SJSA1 (cell line): Measurements from ENCODE around the gene IL36B. TPM values are rescaled to one million over a fixed set of nuclear protein-coding genes. Genes with fewer than 3 reads are reported as not detected.

ENCODE experiments used
- DNase-seq, 2 experiments: peaks; one replicate each; pipeline ENCODE4 v3.0.0-alpha.2; 2015 to 2020; ENCODE audit warnings: low spot score in 2 of 2, low read depth in 1 of 2
- H3K27ac ChIP-seq: fragments of 250-450 bp; sonication (Bioruptor Pico); 2 replicates; pipeline ENCODE4 v1.5.1; 2020; ENCODE audit warnings: mild to moderate bottlenecking, moderate library complexity
- H3K27me3 ChIP-seq: fragments of 250-450 bp; sonication (Bioruptor Pico); replicated peaks from 2 replicates; pipeline ENCODE4 v1.5.1; 2020; ENCODE audit warnings: mild to moderate bottlenecking, moderate library complexity
- H3K36me3 ChIP-seq: fragments of 250-450 bp; sonication (Bioruptor Pico); 2 replicates; pipeline ENCODE4 v1.5.1; 2020; ENCODE audit warnings: mild to moderate bottlenecking
- H3K4me1 ChIP-seq: fragments of 250-450 bp; sonication (Bioruptor Pico); replicated peaks from 2 replicates; pipeline ENCODE4 v1.6.1; 2021; ENCODE audit warnings: mild to moderate bottlenecking
- H3K4me3 ChIP-seq: fragments of 250-450 bp; sonication (Bioruptor Pico); 2 replicates; pipeline ENCODE4 v1.5.1; 2020; ENCODE audit warnings: mild to moderate bottlenecking
- H3K9me3 ChIP-seq: fragments of 250-450 bp; sonication (Bioruptor Pico); replicated peaks from 2 replicates; pipeline ENCODE4 v1.5.1; 2020; ENCODE audit warnings: mild to moderate bottlenecking
- total RNA-seq: library from RNA; depleted of rRNA; stranded (reverse); fragments of >200 nt; shearing (Covaris generic); gene quantifications from 2 replicates; pipeline ENCODE4 v1.2.3, GENCODE V29; 2014

Gene IL36B
- total RNA-seq, 1 experiment from 2014 or later, result not detected

GRCh38 chr2:113005030-113005509 is 47.6 kb downstream of the IL36B start, which contains the start of gene IL36A:
TSS of gene IL36A (plus strand) at chr2:113005459. CDS start at chr2:113005872, 413 bp downstream.
- Histone ChIP-seq H3K36me3 (no peaks in the 10 kb centered on the region), H3K27me3 (no peaks in the 10 kb centered on the region), H3K9me3 (0 out of 2 replicates have a peak, but pooled peaks cover 4% of the 10 kb centered on the region), H3K27ac (no peak within 1 kb of the TSS), H3K4me1 (no peaks in the 10 kb centered on the region), H3K4me3 (no peak within 1 kb of the TSS)
- DNase-seq, result no peak

DNA sequence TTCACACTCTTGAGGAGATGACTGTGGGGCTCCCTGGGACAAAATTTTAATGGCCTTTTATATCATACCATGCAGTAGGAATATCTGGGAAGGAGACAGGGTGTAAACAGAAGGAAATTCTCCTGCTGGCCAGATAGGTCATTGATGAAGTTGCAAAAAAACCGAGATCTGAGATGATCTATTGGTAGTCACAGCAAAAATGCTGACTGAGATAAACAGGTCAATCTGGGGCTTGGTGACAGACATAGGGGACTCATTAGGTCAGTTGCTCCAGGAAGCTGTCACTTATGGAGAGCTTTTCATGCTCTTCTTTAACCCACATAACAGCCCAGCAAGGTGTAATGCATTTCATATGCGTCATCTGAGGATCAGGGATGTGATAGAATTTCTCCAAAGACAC is 50.0 kb downstream of the IL36B start:
- H3K9me3 ChIP-seq, result 0 out of 2 replicates have a peak, but pooled peaks cover 6% of the 10 kb centered on the region
- DNase-seq, result no peak
- no peaks in the 10 kb centered on the region for H3K27me3 ChIP-seq
- H3K36me3 ChIP-seq, result no peaks in the 10 kb centered on the region
- H3K4me1 ChIP-seq, result no peaks in the 10 kb centered on the region
- no peak overlapping the region for H3K27ac ChIP-seq
- H3K4me3 ChIP-seq, result no peak overlapping the region

GRCh38 chr2:113000436-113000835 is 52.2 kb downstream of the IL36B start:
- Histone ChIP-seq H3K27ac (no peak overlapping the region), H3K4me1 (no peaks in the 10 kb centered on the region), H3K4me3 (no peak overlapping the region), H3K27me3 (no peaks in the 10 kb centered on the region), H3K9me3 (0 out of 2 replicates have a peak, but pooled peaks cover 6% of the 10 kb centered on the region), H3K36me3 (no peaks in the 10 kb centered on the region)
- DNase-seq, result no peak

- Histone ChIP-seq H3K4me1 (no peaks in the 10 kb centered on the region), H3K9me3 (0 out of 2 replicates have a peak, but pooled peaks cover 6% of the 10 kb centered on the region), H3K27ac (no peak overlapping the region), H3K36me3 (no peaks in the 10 kb centered on the region), H3K27me3 (no peaks in the 10 kb centered on the region), H3K4me3 (no peak overlapping the region)
- no peak for DNase-seq
These were observed 55.5 kb downstream of the IL36B start for GRCh38 chr2:112997151-112997550.

GRCh38 chr2:112996635-112997034 is 56.0 kb downstream of the IL36B start:
- Histone ChIP-seq H3K4me3 (no peak overlapping the region), H3K36me3 (no peaks in the 10 kb centered on the region), H3K4me1 (no peaks in the 10 kb centered on the region), H3K27me3 (no peaks in the 10 kb centered on the region), H3K9me3 (0 out of 2 replicates have a peak, but pooled peaks cover 6% of the 10 kb centered on the region), H3K27ac (no peak overlapping the region)
- no peak for DNase-seq

DNA sequence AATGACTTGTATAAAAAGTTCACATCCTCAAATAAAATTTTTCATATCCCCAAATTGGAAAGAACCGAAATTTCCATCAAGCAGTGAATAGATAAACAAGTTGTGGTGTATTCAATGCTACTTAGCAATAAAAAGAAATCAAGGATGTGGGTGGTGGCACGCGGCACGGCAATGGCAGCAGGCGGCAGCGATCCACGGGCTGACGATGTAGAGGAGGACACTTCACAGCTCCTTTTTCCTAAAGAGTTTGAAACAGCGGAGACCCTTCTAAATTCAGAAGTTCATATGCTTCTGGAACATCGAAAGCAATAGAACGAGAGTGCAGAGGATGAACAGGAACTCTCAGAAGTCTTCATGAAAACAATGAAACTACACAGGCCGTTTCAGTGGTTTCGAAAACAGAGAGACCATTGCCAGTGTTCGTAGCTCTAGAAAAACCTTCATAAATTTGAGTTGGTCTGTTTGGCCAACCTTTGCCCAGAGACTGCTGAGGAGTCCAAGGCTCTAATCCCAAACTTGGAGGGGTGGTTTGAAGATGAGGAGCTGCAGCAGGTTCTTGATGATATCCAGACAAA is 57.2 kb downstream of the IL36B start:
- no peak overlapping the region for H3K4me3 ChIP-seq
- H3K4me1 ChIP-seq, result no peaks in the 10 kb centered on the region
- H3K27ac ChIP-seq, result no peak overlapping the region
- 0 out of 2 replicates have a peak, but pooled peaks cover 5% of the 10 kb centered on the region for H3K9me3 ChIP-seq
- H3K27me3 ChIP-seq, result no peaks in the 10 kb centered on the region
- no peak for DNase-seq
- H3K36me3 ChIP-seq, result no peaks in the 10 kb centered on the region

- Histone ChIP-seq H3K27me3 (no peaks in the 10 kb centered on the region), H3K27ac (no peak overlapping the region), H3K4me3 (no peak overlapping the region), H3K4me1 (no peaks in the 10 kb centered on the region), H3K36me3 (no peaks in the 10 kb centered on the region), H3K9me3 (no peaks in the 10 kb centered on the region)
- DNase-seq, result no peak
These were observed 58.0 kb downstream of the IL36B start for GRCh38 chr2:112994648-112995047.

DNA sequence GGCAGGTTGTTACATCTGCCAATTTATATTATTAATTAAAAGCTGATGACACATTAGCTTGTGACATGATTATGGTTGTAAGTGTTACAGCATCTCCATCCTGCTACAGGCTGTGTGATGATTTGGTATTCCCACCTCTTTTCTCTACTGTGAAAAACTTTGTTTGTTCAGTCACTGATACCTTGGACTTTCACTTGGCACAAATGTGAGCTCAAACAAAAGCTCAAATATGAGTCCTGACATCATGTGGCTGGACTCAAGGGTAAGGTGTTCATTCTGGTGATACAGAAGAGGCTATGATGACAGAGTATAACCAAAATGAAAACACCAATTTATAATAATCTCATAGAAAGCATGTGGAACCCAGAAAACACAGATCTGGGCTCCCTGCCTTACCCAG is 58.8 kb downstream of the IL36B start:
- Histone ChIP-seq H3K4me3 (no peak overlapping the region), H3K4me1 (no peaks in the 10 kb centered on the region), H3K36me3 (no peaks in the 10 kb centered on the region), H3K9me3 (no peaks in the 10 kb centered on the region), H3K27ac (no peak overlapping the region), H3K27me3 (no peaks in the 10 kb centered on the region)
- DNase-seq, result no peak

- Histone ChIP-seq H3K4me1 (no peaks in the 10 kb centered on the region), H3K4me3 (no peak overlapping the region), H3K27me3 (no peaks in the 10 kb centered on the region), H3K9me3 (no peaks in the 10 kb centered on the region), H3K36me3 (no peaks in the 10 kb centered on the region), H3K27ac (no peak overlapping the region)
- DNase-seq, result no peak
These were observed 63.1 kb downstream of the IL36B start for GRCh38 chr2:112989611-112990010.

DNA sequence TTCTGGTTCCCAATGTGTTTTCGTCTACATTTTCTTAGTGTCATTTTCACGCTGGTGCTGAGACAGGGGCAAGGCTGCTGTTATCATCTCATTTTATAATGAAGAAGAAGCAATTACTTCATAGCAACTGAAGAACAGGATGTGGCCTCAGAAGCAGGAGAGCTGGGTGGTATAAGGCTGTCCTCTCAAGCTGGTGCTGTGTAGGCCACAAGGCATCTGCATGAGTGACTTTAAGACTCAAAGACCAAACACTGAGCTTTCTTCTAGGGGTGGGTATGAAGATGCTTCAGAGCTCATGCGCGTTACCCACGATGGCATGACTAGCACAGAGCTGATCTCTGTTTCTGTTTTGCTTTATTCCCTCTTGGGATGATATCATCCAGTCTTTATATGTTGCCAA is 67.6 kb downstream of the IL36B start:
- Histone ChIP-seq H3K27me3 (peaks cover 7% of the 10 kb centered on the region; the same call in 1 of the 2 replicates), H3K9me3 (no peaks in the 10 kb centered on the region; the same call in 1 of the 2 replicates), H3K36me3 (no peaks in the 10 kb centered on the region), H3K4me3 (no peak overlapping the region), H3K27ac (no peak overlapping the region), H3K4me1 (no peaks in the 10 kb centered on the region)
- no peak for DNase-seq

- no peak for DNase-seq
- Histone ChIP-seq H3K4me3 (no peak overlapping the region), H3K27ac (no peak overlapping the region), H3K4me1 (no peaks in the 10 kb centered on the region), H3K36me3 (no peaks in the 10 kb centered on the region), H3K9me3 (no peaks in the 10 kb centered on the region; the same call in 1 of the 2 replicates), H3K27me3 (peaks cover 13% of the 10 kb centered on the region; the same call in 1 of the 2 replicates)
These were observed 72.1 kb downstream of the IL36B start for GRCh38 chr2:112980537-112980936.

- Histone ChIP-seq H3K27ac (no peak overlapping the region), H3K27me3 (peaks cover 13% of the 10 kb centered on the region; the same call in 1 of the 2 replicates), H3K4me3 (no peak overlapping the region), H3K4me1 (no peaks in the 10 kb centered on the region), H3K9me3 (no peaks in the 10 kb centered on the region; the same call in 1 of the 2 replicates), H3K36me3 (no peaks in the 10 kb centered on the region)
- DNase-seq, result no peak
These were observed 72.9 kb downstream of the IL36B start for GRCh38 chr2:112979731-112980130.

GRCh38 chr2:112977559-112978056 is 75.1 kb downstream of the IL36B start, which contains the start of gene IL36G:
TSS of gene IL36G (plus strand) at chr2:112978006. CDS start at chr2:112978639, 633 bp downstream.
- H3K4me3 ChIP-seq, result no peak within 1 kb of the TSS
- no peaks in the 10 kb centered on the region for H3K4me1 ChIP-seq
- H3K9me3 ChIP-seq, result no peaks in the 10 kb centered on the region
- H3K27me3 ChIP-seq, result peaks cover 17% of the 10 kb centered on the region; the same call in 1 of the 2 replicates
- H3K36me3 ChIP-seq, result no peaks in the 10 kb centered on the region
- no peak for DNase-seq
- no peak within 1 kb of the TSS for H3K27ac ChIP-seq
